CD4-positive, alpha-beta T cell treated with Interleukin-6 at 100 ng/mL for 8 hours (primary cell): ENCODE data around the gene FGD6.
"Not testable (repeated sequence)": the region's sequence is repeated elsewhere in the genome, so short reads cannot be mapped to it uniquely, and the experiment has no call there.

Experiments used
- DNase-seq: peaks from one replicate; pipeline ENCODE4 v3.0.0-alpha.2; 2020; ENCODE audit warnings: mixed read lengths, low spot score

The FGD6 gene

DNA sequence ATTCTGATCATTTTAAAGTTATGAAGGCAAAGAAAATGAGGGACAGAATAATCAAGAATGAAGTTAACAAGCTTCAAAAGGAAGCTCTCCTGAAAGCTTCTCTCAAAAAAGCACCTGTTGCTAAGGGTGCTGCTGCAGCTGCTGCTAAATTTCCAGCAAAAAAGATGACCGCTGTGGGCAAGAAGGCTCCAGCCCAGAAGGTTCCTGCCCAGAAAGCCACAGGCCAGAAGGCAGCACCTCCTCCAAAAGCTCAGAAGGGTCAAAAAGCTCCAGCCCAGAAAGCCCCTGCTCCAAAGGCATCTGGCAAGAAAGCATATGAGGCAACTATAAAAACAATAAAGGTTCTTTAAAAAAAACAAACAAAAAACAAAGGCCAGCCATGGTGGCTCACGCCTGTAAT lies 91.2 kb downstream of the FGD6 start:
- DNase-seq, result no peak

DNA sequence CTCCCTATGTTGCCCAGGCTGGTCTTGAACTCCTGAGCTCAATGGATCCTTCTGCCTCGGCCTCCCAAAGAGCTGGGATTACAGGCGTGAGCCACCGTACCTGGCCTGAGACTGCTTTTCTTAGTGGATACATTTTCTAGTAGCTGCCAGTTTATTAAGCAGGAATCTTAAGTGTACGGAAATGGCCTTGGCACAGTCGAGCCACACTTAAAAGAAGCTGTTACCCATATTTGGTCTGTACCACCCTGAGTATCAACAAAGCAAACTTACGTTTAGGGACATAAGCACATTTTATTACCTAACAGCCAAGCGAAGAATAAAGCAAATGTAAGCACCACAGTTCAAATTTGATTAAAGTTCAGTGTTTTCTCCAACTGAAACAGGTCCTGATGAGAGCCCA lies 93.2 kb downstream of the FGD6 start:
- DNase-seq, result no peak

DNA sequence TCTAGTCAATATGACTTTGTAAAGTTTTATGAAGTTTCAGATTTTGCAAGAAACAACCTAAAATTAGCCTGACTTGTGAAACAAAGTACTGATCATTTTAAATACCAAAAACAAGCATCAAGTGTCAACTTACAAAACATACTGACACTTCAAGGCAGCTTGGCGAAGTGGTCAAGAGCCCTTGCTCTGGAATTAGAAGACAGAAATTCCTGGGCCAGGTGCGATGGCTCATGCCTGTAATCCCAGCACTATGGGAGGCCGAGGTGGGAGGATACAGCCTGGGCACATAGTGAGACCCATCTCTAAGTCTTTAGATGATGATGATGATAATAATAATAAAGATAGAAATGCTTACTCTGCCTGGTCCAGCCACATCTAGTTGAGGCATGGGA lies 98.5 kb downstream of the FGD6 start:
- no peak for DNase-seq

DNA sequence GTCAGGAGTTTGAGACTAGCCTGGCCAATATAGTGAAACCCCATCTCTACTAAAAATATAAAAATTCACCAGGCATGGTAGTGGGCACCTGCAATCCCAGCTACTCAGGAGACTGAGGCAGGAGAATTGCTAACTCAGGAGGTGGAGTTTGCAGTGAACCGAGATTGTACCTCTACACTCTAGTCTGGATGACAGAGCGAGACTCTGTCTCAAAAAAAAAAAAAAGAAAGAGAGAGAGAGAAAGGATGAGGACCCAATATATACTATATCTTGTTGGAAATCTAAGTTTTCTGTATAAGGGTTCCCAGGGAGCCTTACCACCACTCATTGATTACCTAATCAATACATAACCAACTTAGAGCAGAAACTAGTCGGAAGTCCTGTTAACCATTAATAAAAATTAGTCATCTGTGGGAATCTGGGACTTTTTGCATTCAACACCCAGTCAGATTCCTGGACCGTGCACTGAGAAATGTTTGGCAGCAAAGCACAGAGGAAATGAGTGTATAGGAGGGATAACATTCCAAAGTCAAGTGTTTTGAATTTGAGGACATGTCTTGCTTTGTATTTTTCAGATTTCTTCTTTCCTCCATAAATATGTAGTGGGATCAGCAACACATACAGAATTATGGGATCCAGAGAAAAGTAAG lies 99.0 kb downstream of the FGD6 start:
- no peak for DNase-seq

DNA sequence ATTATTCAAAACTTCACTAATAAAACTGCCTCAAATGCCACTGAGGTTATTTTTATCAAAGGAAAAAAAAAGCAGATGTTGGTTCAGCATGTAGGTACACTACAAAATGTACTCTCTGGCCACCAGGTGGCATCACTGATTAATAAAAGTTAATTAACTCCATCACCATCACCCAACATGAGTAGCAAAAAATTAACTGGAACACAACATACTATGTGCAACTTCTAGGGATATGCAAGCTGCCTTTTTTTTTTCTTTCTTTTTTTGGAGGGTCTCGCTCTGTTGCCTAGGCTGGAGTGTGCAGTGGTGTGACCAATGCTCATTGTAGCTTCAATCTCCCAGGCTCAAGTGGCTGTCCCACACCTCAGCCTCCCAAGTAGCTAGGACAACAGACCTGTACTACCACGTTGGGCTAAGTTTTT lies 100.1 kb downstream of the FGD6 start:
- peak; percentile 68 for DNase-seq

DNA sequence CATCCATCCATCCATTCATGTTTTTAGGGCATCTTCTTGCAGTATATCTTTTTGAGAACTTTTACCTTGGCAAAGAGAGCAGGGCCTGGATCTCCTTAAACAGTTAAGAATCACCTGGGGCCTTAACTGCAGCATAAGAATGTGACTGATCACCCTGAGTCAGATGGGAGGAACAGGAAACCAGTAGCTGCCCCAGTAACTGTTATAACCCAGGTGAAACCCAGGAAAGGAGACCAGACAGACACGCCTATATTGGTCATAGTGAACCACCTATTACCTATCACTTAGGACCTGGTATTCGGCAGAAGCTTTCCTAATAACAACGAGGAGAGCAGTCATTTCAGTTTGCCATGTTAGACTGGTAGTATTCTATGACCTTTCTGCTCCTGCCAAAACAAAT lies 100.5 kb downstream of the FGD6 start:
- no peak for DNase-seq

DNA sequence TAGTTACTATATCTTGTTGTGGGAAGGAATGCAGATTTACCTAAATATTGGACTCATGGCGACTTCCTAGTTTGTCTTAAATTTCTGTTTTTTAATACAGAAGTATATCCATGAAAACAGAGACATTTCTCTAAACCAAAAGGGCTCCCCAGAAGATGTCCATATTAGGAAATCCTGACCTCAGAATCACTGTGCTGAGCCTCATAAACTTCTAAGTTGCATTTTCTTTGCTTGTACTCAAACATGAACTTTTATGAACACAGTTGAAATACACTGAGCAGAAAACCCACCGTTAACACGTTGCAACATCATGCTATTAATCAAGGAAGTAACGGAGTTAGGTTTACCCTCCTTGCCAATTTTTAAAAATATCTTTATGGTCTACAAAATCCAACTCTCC lies 100.9 kb downstream of the FGD6 start:
- no peak for DNase-seq

DNA sequence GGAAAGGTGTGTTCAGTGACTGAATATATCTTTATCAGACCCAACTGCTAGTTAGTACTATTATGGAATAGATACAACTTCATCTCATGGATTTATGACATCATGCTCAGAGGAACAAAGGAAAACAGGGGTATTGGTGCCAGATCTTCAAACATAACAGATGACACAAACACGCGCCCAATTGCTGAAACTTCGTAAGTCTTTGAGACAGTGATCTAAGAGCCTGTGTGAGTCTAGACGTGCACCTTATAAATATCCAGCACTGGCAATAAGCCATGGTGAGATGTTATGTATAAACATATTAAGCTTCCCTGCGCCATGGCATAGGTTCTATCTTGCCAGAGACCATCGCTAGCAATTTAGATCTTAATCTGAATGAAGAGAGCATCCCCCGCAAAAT lies 101.6 kb downstream of the FGD6 start:
- no peak for DNase-seq

DNA sequence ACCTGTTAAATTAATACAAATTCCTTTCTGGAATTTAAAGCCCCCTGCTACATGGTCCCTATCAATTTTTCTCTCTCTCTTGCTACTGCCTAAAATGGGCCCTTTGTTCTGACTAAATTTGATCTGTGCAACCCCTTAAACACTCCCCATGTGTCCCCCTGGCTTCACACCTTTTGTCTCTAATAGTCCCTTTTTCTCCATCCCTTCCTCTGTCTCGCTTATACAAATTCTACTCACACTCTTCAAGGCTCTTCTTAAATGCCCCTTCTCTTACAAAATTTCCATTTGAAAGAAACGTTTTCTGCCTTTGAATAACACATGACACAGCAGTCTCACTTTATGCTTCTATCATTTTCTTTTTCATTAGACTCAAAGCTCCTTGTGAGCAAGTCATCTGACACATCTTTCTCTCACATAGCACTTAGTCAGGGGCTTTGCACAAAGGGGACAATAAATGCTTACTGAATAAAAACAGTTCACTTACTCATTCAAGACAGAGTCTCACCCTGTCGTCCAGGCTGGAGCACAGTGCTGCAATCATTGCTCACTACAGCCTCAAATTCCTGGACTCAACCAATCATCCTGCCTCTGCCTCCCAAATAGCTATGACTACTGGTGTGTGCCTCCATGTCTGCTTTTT lies 102.4 kb downstream of the FGD6 start:
- DNase-seq, result no peak

DNA sequence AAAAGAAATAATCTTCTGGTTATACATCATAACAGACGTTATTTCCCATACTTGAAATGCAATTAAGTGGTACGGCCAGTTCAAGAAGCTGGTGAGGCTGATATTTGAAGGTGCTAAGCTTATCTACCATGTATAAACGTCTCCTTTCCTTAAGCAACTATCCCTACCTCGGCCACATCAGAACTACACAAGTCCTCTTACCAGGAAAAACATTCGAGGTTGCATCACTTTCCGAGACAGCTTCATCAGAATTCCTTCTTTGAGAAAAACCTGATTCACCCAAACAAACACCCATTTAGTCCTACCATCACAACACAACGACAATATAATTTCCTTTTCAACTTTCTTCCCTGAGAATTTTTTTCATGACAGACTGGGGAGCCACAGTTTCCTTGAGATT lies 109.9 kb downstream of the FGD6 start:
- no peak for DNase-seq

DNA sequence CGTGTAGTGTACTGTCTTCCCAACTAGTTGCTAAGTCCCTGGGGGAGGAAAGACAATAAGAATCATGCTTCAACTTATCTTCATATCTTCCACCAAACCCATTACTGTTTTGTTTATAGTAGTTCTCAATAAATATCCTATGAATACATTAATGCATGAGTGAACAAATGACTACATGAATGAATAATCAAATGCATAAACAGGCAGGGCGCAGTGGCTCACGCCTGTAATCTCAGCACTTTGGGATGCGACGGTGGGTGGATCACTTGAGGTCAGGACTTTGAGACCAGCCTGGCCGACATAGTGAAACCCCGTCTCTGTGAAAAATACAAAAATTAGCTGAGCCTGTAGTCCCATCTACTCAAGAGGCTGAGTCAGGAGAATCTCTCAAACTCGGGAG lies 111.7 kb downstream of the FGD6 start:
- no peak for DNase-seq

DNA sequence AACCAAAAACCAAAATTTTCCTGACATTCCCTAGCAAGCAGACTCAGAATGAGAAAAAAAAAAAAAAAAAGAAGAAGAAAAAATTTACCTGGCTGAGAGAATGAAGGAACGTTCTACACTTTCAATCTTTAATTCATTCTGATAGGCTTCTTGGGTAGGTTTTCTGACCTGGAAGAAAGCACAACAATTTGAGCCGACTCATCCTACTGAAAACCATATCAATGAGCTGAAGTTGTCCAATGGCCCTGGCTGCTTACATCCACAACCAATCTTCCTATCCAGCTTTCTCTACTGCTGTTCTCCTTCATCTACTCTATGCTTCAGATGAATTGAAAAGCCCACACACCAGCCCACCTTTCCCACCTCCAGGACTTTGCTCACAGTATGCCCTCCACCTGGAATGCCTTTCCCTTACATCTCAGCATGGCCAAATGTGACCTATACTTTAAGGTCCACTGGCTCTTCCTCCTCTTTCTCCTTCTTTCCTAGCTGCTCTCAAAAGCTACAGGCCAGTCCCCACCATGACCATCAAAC lies 112.3 kb downstream of the FGD6 start:
- DNase-seq, result no peak

DNA sequence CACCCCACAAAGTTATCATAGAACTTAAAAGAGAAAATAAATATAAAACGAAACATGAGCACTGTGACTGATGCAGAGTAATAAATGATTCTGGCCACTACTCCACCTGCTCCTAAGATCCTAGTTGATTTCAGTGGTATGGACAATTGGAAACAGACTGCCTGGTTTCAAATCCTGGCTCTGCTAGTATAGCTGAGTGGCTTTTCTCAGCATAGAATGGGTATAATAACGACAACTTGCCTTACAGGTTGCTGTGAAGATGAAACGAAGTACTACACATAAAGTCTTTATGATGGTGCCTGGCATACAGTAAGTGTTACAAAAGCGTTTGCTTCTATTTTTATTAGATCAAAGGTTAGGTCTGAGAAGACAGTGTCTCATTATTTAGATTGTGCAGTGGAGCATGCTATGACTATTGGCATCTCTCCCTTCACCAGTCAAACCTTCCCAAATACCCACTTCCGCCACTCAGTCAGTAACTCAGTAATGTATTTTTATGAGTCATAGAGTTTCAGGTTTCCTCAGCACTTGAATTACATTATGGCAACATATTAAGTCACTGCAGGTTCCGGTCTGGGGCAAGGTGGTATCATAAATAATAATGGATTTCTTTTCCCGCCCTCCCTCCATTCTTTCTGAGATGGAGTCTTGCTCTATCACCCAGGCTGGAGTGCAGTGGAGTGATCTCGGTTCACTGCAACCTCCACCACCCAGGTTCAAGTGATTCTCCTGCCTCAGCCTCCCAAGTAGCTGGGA lies 114.2 kb downstream of the FGD6 start:
- DNase-seq, result peak; percentile 41

DNA sequence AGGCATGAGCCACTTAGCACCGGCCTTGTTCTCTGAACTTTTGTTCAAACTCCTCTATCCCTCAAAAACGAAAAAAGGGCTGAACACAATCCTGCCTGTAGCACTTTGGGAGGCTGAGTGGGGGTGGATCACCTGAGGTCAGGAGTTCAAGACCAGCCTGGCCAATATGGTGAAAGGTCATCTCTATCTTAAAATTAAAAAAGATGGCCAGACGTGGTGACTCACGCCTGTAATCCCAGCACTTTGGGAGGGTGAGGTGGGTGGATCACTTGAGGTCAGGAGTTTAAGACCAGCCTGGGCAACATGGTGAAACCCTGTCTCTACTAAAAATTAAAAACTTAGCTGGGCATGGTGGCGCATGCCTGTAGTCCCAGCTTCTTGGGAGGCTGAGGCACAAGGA lies 115.3 kb downstream of the FGD6 start:
- DNase-seq, result not testable (repeated sequence)

DNA sequence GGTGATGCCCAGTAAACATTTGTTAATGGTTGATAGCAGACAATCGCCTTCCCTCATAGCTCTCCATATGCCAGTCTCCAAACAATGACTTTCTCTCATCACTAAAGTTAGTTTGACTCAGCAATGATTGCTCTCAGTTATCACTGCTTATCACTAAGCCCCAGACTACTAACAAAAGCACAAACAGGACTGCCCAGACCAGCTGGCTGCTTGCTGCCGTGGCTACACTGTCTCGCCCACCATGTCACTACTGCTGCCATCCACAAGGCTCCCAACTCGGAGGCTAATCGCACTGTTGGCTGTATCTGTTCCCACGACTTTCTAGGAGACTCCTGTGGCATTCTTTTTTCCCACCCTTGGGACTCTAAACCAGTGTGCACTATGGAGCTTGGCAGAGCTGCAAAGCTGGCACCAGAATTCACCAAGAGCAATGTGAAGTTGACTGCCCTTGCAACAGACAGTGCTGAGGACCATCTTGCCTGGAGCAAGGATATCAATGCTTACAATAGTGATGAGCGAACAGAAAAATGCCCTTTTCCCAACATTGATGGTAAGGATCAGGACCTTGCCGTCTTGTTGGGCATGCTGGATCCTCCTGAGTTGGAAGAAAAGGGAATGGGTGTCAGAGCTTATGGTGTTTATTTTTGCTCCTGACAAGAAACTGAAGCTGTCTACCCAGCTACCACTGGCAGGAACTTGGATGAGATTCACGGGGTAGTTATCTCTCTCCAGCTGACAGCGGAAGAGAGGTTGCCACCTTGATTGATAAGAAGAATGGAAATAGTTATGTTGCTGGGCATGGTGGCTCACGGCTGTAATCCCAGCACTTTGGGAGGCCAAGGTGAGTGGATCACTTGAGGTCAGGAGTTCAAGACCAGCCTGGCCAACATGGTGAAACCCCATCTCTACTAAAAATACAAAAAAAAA lies 116.7 kb downstream of the FGD6 start:
- DNase-seq, result no peak

DNA sequence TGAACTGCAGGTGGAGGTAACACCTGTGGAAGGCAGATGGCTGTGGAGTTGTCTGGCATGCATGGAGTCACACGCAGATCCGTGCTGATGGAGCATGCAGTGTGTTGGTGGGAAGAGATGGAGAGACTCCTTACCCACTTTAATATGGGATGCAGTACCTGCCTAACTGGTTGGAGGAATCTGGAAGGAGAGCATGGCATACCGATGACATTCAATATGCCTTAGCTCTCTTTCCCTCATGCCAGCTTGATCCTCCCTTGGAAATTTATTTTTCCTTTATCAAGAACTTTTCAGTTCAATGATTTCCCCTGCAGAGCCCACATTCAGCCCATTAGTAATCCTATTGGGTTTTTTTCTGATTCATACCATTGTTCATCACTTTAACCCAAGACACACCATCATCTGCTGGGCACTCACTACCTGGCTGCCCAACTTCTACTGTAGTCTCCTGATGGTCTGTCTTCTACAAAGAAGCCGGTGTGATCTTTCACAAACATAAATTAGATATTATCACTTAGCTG lies 117.9 kb downstream of the FGD6 start:
- no peak for DNase-seq

DNA sequence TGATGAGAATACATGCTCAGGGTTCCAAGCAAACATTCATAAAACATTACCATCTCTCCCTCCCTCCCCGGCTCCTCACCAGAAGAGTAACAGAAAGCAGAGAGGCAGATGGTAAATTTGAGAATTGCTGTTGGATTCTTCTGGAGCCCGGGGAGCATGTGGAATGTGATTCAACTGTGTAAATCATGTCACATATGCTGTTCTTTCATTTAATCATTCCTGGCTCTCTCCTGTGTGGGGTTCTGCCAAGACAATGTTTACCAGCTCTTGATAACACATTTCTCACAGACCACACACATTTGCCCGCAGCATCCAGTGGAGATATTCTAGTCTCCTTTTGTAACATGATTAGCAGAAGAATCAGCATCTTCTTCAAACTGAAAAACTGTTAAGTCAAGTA lies 120.4 kb downstream of the FGD6 start:
- no peak for DNase-seq

DNA sequence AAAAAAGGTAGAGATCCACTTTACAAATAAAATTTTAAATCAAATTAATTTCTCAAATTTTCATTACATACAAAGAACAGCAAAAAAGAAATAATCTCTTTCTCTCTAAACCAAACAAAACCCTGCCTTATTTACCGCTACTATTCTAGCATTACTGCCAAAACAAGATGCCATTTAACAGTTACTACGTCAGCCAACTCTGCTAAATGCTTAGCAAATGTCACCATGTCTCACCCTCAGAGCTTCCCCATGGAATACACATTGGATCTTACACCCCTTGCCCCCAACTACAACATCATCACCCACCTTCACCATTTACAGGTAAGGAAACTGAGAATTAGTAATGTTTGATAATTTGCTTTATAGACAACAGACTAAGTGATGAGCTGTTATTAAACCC lies 120.9 kb downstream of the FGD6 start:
- DNase-seq, result no peak

DNA sequence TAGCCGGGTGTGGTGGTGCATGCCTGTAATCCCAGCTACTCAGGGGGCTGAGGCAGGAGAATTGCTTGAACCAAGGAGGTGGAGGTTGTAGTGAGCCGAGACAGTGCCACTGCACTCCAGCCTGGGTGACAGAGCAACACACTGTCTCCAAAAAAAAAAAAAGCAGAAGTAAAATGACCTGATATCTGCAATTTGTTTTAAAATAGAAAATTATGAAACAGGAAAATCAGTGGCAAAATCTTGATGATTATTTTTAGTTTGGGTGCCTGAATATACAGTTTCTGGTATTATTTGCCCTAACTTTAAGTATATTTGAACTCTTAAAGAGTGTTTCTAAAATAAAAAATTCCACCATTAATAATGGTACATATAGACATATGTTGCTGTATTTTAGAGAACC lies 121.4 kb downstream of the FGD6 start:
- DNase-seq, result not testable (repeated sequence)

DNA sequence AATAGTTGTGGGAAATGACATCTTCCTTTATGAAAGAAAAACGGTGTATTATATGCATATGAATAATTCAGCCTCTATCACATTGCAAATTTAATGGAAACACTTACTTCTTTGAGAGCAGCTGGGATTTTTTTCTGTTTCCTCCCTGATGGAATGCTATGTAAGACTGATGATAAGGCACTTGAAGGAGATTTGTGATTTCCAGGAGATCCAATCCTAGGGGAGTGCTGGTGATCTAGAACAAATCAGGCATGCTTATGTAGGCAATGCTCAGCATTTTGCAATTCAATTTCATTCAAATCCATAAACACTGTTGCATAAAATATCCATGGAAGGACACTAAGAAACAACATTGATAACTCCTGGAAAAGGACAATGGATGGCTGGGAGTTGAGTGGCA lies 127.8 kb downstream of the FGD6 start:
- no peak for DNase-seq

DNA sequence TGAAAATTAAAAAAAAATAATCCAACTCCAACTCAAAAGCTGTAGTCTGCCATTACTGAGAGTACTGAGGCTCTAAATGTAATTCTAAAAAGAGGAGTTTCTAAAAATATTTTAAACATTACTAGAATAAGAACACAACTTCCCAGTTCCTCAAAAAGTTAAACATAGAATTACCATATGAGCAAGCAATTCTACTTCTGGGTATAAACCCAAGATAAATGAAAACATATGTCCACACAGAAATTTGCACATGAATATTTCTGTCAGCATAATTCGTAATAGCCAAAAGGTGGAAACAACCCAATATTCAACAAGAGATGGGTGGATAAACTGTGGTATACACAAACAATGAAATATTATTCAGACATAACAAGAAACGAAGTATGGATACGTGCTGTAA lies 128.9 kb downstream of the FGD6 start:
- no peak for DNase-seq

DNA sequence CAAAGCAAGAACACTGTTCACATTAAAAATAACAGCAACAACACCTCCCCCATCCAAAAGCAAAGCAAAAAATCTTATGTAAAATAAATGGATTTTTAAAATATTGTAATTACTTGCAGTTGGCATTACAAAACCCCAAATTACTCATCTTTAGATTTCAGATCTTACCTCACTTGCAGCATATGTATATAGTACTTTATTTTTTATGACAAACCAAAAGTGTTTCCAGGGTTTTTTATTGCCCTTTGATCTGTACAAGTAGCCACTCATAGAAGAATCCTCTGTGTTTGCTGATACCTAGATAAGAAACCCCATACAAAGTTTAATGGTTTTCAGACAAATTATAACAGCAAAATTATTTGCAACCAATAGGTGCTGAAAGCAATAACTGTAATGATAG lies 131.7 kb downstream of the FGD6 start:
- DNase-seq, result no peak
